K562 (cell line): ENCODE data around the gene CDKN2C. TPM values are rescaled to one million over a fixed set of nuclear protein-coding genes. Genes with fewer than 3 reads are reported as not detected.

ENCODE experiments used
- CEBPG ChIP-seq, 3 experiments: fragments of 200-800 bp in 1 of 3; sonication (Bioruptor generic) in 1 of 3; sonication (generic) in 1 of 3; formaldehyde crosslinking in 1 of 3; IDR thresholded peaks in 2 of 3; conservative IDR thresholded peaks in 1 of 3; 2 replicates each; pipeline versions ENCODE4 v1.6.1 to v1.8.0; 2016 to 2022; ENCODE audit warnings: missing compliant biosample characterization in 2 of 3, missing genetic modification characterization in 2 of 3, mild to moderate bottlenecking in 1 of 3, missing genetic modification reagents in 1 of 3
- ETV5 ChIP-seq: sonication (generic); formaldehyde crosslinking; IDR thresholded peaks from 2 replicates; pipeline ENCODE4 v1.4.0; 2020; ENCODE audit warnings: low read depth, mild to moderate bottlenecking, missing genetic modification reagents
- GABPB1 ChIP-seq: sonication (generic); formaldehyde crosslinking; IDR thresholded peaks from 2 replicates; pipeline ENCODE4 v1.8.0; 2022; ENCODE audit warnings: mild to moderate bottlenecking, missing genetic modification reagents
- LEF1 ChIP-seq: fragments of 450-650 bp; IDR thresholded peaks from 2 replicates; pipeline ENCODE4 v1.6.1; 2016; ENCODE audit warnings: mild to moderate bottlenecking
- MEIS2 ChIP-seq: fragments of 450-650 bp; IDR thresholded peaks from 2 replicates; pipeline ENCODE4 v1.6.1; 2014; ENCODE audit warnings: mild to moderate bottlenecking; ENCODE audit not compliant: partially characterized antibody
- MXI1 ChIP-seq: IDR thresholded peaks from 2 replicates; pipeline ENCODE4 v1.6.1; 2011; ENCODE audit warnings: low read depth, mild to moderate bottlenecking, improper control_type of control experiment, low read length
- NBN ChIP-seq: fragments of 450-650 bp; IDR thresholded peaks from 2 replicates; pipeline ENCODE4 v1.6.1; 2016; ENCODE audit warnings: low read depth, mild to moderate bottlenecking
- NFXL1 ChIP-seq: fragments of 450-650 bp; formaldehyde crosslinking; IDR thresholded peaks from 2 replicates; pipeline ENCODE4 v1.4.0; 2021; ENCODE audit warnings: mild to moderate bottlenecking
- RHOXF2B ChIP-seq: fragments of 250-450 bp; sonication (Bioruptor Pico); conservative IDR thresholded peaks from 2 replicates; pipeline ENCODE4 v1.5.1; 2021
- SMARCA4 ChIP-seq: fragments of 450-650 bp; IDR thresholded peaks from 2 replicates; pipeline ENCODE4 v1.6.1; 2016
- SRF ChIP-seq, 2 experiments: fragments of 250-450, 450-650 bp in 1 of 2; sonication (Bioruptor Pico) in 1 of 2; sonication (generic) in 1 of 2; formaldehyde crosslinking; IDR thresholded peaks; 2 replicates each; pipeline versions ENCODE4 v1.5.0 to v1.5.1; 2020 to 2022; ENCODE audit warnings: mild to moderate bottlenecking in 1 of 2, missing genetic modification reagents in 1 of 2
- ZBTB17 ChIP-seq: fragments of 450-650 bp; formaldehyde crosslinking; IDR thresholded peaks from 2 replicates; pipeline ENCODE4 v1.4.0; 2020; ENCODE audit warnings: mild to moderate bottlenecking
- ZNF57 ChIP-seq: fragments of 450-650 bp; formaldehyde crosslinking; IDR thresholded peaks from 2 replicates; pipeline ENCODE4 v1.4.0; 2020; ENCODE audit warnings: mild to moderate bottlenecking, moderate library complexity
- ZNF655 ChIP-seq: fragments of 250-450 bp; sonication (Bioruptor Pico); IDR thresholded peaks from 2 replicates; pipeline ENCODE4 v1.5.0; 2021
- polyA plus RNA-seq, 8 experiments: library from polyadenylated mRNA; depleted of rRNA in 4 of 8; stranded (reverse) in 5 of 8; unstranded in 3 of 8; fragments of >200 nt; fragmentation: Nextera tagmentation in 2 of 8; fragmentation: Illumina TruSeq in 1 of 8; extraction: Ambion mirVana in 2 of 8; extraction: Trizol in 1 of 8; gene quantifications; 2 replicates each; pipeline versions ENCODE4 v1.2.1 to v1.2.3, GENCODE V29; 2011 to 2014; ENCODE audit warnings: inconsistent platforms in 1 of 8, missing spikeins in 1 of 8
- total RNA-seq, 7 experiments: library from RNA; depleted of rRNA in 6 of 7; stranded (reverse); fragments of >200 nt in 6 of 7; fragmentation: Illumina TruSeq in 2 of 7; extraction: Trizol in 2 of 7; gene quantifications; 2 replicates each; pipeline versions ENCODE4 v1.2.1 to v1.2.3, GENCODE V29; 2011 to 2021; ENCODE audit warnings: low replicate concordance in 1 of 7
- TF ChIP-seq, protein P1 (sequence below): sonication (generic); formaldehyde crosslinking; IDR thresholded peaks from 2 replicates; pipeline ENCODE4 v1.8.0; 2023; ENCODE audit warnings: mild to moderate bottlenecking, missing genetic modification reagents
- TF ChIP-seq, protein P2 (sequence below): sonication (generic); formaldehyde crosslinking; IDR thresholded peaks from 2 replicates; pipeline ENCODE4 v1.8.0; 2022; ENCODE audit warnings: missing genetic modification reagents, mild to moderate bottlenecking, moderate library complexity, borderline replicate concordance
- TF ChIP-seq, protein P3 (sequence below): sonication (generic); formaldehyde crosslinking; IDR thresholded peaks from 2 replicates; pipeline ENCODE4 v1.8.0; 2022; ENCODE audit warnings: mild to moderate bottlenecking, missing genetic modification reagents

The CDKN2C gene
- total and polyA plus RNA-seq, 9 of the 15 experiments (the other 6 are each of a cell fraction or from before 2014, with no cell fraction given): 11.9 to 74.3 (median 45.9) TPM

- TF ChIP-seq, protein P1, sequence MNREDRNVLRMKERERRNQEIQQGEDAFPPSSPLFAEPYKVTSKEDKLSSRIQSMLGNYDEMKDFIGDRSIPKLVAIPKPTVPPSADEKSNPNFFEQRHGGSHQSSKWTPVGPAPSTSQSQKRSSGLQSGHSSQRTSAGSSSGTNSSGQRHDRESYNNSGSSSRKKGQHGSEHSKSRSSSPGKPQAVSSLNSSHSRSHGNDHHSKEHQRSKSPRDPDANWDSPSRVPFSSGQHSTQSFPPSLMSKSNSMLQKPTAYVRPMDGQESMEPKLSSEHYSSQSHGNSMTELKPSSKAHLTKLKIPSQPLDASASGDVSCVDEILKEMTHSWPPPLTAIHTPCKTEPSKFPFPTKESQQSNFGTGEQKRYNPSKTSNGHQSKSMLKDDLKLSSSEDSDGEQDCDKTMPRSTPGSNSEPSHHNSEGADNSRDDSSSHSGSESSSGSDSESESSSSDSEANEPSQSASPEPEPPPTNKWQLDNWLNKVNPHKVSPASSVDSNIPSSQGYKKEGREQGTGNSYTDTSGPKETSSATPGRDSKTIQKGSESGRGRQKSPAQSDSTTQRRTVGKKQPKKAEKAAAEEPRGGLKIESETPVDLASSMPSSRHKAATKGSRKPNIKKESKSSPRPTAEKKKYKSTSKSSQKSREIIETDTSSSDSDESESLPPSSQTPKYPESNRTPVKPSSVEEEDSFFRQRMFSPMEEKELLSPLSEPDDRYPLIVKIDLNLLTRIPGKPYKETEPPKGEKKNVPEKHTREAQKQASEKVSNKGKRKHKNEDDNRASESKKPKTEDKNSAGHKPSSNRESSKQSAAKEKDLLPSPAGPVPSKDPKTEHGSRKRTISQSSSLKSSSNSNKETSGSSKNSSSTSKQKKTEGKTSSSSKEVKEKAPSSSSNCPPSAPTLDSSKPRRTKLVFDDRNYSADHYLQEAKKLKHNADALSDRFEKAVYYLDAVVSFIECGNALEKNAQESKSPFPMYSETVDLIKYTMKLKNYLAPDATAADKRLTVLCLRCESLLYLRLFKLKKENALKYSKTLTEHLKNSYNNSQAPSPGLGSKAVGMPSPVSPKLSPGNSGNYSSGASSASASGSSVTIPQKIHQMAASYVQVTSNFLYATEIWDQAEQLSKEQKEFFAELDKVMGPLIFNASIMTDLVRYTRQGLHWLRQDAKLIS (CRISPR knock-in tag): no peak
- no peak for TF ChIP-seq NBN
- no peak for TF ChIP-seq LEF1
- no peak; a peak in 1 of 4 replicates for TF ChIP-seq SRF (CRISPR knock-in tag; IDR thresholded peaks at IDR 0.05)
- TF ChIP-seq ETV5 (CRISPR knock-in tag): peak; percentile 64
- TF ChIP-seq, protein P2, sequence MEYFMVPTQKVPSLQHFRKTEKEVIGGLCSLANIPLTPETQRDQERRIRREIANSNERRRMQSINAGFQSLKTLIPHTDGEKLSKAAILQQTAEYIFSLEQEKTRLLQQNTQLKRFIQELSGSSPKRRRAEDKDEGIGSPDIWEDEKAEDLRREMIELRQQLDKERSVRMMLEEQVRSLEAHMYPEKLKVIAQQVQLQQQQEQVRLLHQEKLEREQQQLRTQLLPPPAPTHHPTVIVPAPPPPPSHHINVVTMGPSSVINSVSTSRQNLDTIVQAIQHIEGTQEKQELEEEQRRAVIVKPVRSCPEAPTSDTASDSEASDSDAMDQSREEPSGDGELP: no peak
- TF ChIP-seq, protein P3, sequence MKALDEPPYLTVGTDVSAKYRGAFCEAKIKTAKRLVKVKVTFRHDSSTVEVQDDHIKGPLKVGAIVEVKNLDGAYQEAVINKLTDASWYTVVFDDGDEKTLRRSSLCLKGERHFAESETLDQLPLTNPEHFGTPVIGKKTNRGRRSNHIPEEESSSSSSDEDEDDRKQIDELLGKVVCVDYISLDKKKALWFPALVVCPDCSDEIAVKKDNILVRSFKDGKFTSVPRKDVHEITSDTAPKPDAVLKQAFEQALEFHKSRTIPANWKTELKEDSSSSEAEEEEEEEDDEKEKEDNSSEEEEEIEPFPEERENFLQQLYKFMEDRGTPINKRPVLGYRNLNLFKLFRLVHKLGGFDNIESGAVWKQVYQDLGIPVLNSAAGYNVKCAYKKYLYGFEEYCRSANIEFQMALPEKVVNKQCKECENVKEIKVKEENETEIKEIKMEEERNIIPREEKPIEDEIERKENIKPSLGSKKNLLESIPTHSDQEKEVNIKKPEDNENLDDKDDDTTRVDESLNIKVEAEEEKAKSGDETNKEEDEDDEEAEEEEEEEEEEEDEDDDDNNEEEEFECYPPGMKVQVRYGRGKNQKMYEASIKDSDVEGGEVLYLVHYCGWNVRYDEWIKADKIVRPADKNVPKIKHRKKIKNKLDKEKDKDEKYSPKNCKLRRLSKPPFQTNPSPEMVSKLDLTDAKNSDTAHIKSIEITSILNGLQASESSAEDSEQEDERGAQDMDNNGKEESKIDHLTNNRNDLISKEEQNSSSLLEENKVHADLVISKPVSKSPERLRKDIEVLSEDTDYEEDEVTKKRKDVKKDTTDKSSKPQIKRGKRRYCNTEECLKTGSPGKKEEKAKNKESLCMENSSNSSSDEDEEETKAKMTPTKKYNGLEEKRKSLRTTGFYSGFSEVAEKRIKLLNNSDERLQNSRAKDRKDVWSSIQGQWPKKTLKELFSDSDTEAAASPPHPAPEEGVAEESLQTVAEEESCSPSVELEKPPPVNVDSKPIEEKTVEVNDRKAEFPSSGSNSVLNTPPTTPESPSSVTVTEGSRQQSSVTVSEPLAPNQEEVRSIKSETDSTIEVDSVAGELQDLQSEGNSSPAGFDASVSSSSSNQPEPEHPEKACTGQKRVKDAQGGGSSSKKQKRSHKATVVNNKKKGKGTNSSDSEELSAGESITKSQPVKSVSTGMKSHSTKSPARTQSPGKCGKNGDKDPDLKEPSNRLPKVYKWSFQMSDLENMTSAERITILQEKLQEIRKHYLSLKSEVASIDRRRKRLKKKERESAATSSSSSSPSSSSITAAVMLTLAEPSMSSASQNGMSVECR (CRISPR knock-in tag): 0 out of 2 replicates have a peak, but pooled peaks have one; percentile 17
- TF ChIP-seq MEIS2: no peak
- TF ChIP-seq MXI1: no peak
- no peak for TF ChIP-seq ZNF655 (CRISPR knock-in tag)
- TF ChIP-seq GABPB1: peak; percentile 50; the same call in 1 of the 2 replicates
- no peak; the same call in 1 of the 2 replicates for TF ChIP-seq CEBPG (CRISPR knock-in tag; IDR thresholded peaks at IDR 0.05)
- no peak for TF ChIP-seq CEBPG (tag; conservative IDR thresholded peaks at IDR 0.05 in 1 of 2, IDR thresholded peaks at IDR 0.05 in 1 of 2)
- no peak for TF ChIP-seq NFXL1 (CRISPR knock-in tag)
- TF ChIP-seq ZBTB17: no peak
- TF ChIP-seq RHOXF2B: 0 out of 2 replicates have a peak, but pooled peaks have one; percentile 19
- TF ChIP-seq ZNF57: no peak
- no peak; the same call in none of the 2 replicates for TF ChIP-seq SMARCA4
Observed at GRCh38 chr1:50968821-50969610, 1.0 kb upstream of the CDKN2C start (continued).
